Calu3 (cell line): ENCODE data around the gene UXS1. TPM values are rescaled to one million over a fixed set of nuclear protein-coding genes. Genes with fewer than 3 reads are reported as not detected.

Experiments
- BruUV-seq: library from RNA; stranded (reverse); fragments of 400-500 nt; replicated peaks from 2 replicates; lab custom pipeline; 2021; lab: Mats Ljungman, UMichigan
- CTCF ChIA-PET: fragments of 300-600 bp; sonication (Branson Sonifier 250); formaldehyde crosslinking; loops from one replicate; lab custom pipeline; 2022; ENCODE audit warnings: antibody characterized with exemption; lab: Charles Lee
- DNase-seq: peaks from one replicate; pipeline ENCODE4 v3.0.0; 2022
- H3K27ac Mint-ChIP-seq: one replicate; pipeline ENCODE4 v1.8.0; 2022; ENCODE audit warnings: mixed read lengths; ENCODE audit not compliant: unreplicated experiment
- H3K27me3 Mint-ChIP-seq: one replicate; pipeline ENCODE4 v1.8.0; 2022; ENCODE audit warnings: mixed read lengths; ENCODE audit not compliant: unreplicated experiment
- H3K36me3 Mint-ChIP-seq: one replicate; pipeline ENCODE4 v1.8.0; 2022; ENCODE audit warnings: mild to moderate bottlenecking, moderate library complexity, mixed read lengths; ENCODE audit not compliant: insufficient read depth, unreplicated experiment
- H3K4me1 Mint-ChIP-seq: one replicate; pipeline ENCODE4 v1.8.0; 2022; ENCODE audit warnings: mild to moderate bottlenecking, low read depth, mixed read lengths; ENCODE audit not compliant: unreplicated experiment
- H3K4me3 Mint-ChIP-seq: one replicate; pipeline ENCODE4 v1.8.0; 2022; ENCODE audit warnings: mild to moderate bottlenecking, low read depth, moderate library complexity, mixed read lengths; ENCODE audit not compliant: unreplicated experiment
- H3K9me3 Mint-ChIP-seq: one replicate; pipeline ENCODE4 v1.8.0; 2022; ENCODE audit warnings: low read depth, mixed read lengths; ENCODE audit not compliant: unreplicated experiment
- CTCF ChIP-seq: fragments of 200-600 bp; IDR thresholded peaks from one replicate; pipeline ENCODE4 v1.8.0; 2022; ENCODE audit warnings: antibody characterized with exemption; ENCODE audit not compliant: unreplicated experiment
- intact Hi-C: fragments of 100-400 bp; cut with micrococcal nuclease; formaldehyde crosslinking; loops from one replicate; pipeline ENCODE4 v1.10.0; 2022; ENCODE audit not compliant: unreplicated experiment
- total RNA-seq: library from RNA; stranded (reverse); gene quantifications from 2 replicates; pipeline ENCODE4 v1.2.3, GENCODE V29; 2022

Gene UXS1
- total RNA-seq, 1 experiment from 2014 or later: 87.7 TPM

DNA sequence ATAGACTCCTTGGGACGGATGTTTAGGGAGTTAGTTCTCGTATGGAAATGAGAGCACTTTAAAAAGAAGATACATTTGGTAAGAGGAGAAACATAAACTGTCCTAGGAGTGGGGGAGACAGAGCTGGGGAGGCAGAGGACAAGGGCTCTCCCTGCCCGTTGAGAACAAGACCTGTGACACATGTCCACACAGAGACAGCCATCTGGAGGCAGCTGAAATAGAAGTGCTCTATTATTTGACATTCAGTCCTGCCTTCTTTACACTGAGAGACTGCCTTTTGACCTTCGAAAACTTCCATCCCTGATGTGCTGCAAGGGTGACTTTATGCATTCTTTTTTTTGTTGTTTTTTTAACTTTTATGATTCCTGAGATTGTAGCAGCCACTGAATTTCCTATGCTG is 150.1 kb downstream of the UXS1 start:
- CTCF ChIA-PET: no interaction called here
- Mint-ChIP-seq H3K4me3 (no peak overlapping the region), H3K27ac (no peak overlapping the region), H3K9me3 (no peaks in the 10 kb centered on the region), H3K4me1 (no peaks in the 10 kb centered on the region), H3K36me3 (no peaks in the 10 kb centered on the region), H3K27me3 (no peaks in the 10 kb centered on the region)
- no TSS peak for BruUV-seq
- no peak for DNase-seq
- TF ChIP-seq CTCF: no peak
- intact Hi-C loops: loop anchor here (5.0 kb wide), 1 partner anchor 117 kb away; no protein-coding TSS in a partner anchor
